GM12878 (cell line): ENCODE results near the gene TNRC6B. TPM values are rescaled to one million over a fixed set of nuclear protein-coding genes. Genes with fewer than 3 reads are reported as not detected.

Source experiments
- EGR1 ChIP-seq, 2 experiments: IDR thresholded peaks; 1 replicate in 1 of 2; 2 replicates in 1 of 2; pipeline ENCODE4 v1.6.1; 2011 to 2012; ENCODE audit warnings: low read depth in 2 of 2, low read length in 2 of 2, borderline replicate concordance in 1 of 2, mild to moderate bottlenecking in 1 of 2, moderate library complexity in 1 of 2
- EZH2 ChIP-seq: IDR thresholded peaks from 2 replicates; pipeline ENCODE4 v1.6.1; 2012; ENCODE audit warnings: low read depth, mild to moderate bottlenecking, control low read depth, inconsistent platforms, low read length, borderline replicate concordance; ENCODE audit not compliant: control insufficient read depth
- HDAC6 ChIP-seq: fragments of 200-600 bp; sonication (generic); IDR thresholded peaks from one replicate; pipeline ENCODE4 v1.8.0; 2017; ENCODE audit warnings: antibody characterized with exemption; ENCODE audit not compliant: unreplicated experiment
- KDM1A ChIP-seq: fragments of 200-600 bp; sonication (generic); IDR thresholded peaks from 2 replicates; pipeline ENCODE4 v1.6.1; 2016; ENCODE audit warnings: borderline replicate concordance
- NRF1 ChIP-seq: conservative IDR thresholded peaks from 2 replicates; pipeline ENCODE4 v1.6.1; 2011; ENCODE audit warnings: mild to moderate bottlenecking, low read depth, low read length, improper control_type of control experiment
- PAX8 ChIP-seq: fragments of 450-650 bp; IDR thresholded peaks from 2 replicates; pipeline ENCODE4 v1.6.1; 2017; ENCODE audit warnings: mild to moderate bottlenecking, moderate library complexity
- POLR2A ChIP-seq: IDR thresholded peaks from 2 replicates; pipeline ENCODE4 v1.6.1; 2011; ENCODE audit warnings: low read depth, mild to moderate bottlenecking, low read length
- POLR2AphosphoS2 ChIP-seq: IDR thresholded peaks from 2 replicates; pipeline ENCODE4 v1.6.1; 2011; ENCODE audit warnings: low read depth, mild to moderate bottlenecking, low read length, improper control_type of control experiment, moderate library complexity
- POLR2AphosphoS5 ChIP-seq: IDR thresholded peaks from 2 replicates; pipeline ENCODE4 v1.6.1; 2011; ENCODE audit warnings: mild to moderate bottlenecking, low read length, inconsistent platforms
- PRDM15 ChIP-seq: fragments of 450-650 bp; formaldehyde crosslinking; IDR thresholded peaks from 2 replicates; pipeline ENCODE4 v1.4.0; 2020; ENCODE audit warnings: mild to moderate bottlenecking, moderate library complexity
- RBBP5 ChIP-seq: fragments of 200-600 bp; sonication (generic); conservative IDR thresholded peaks from 2 replicates; pipeline ENCODE4 v1.6.1; 2016
- SIN3A ChIP-seq: IDR thresholded peaks from 2 replicates; pipeline ENCODE4 v1.6.1; 2012; ENCODE audit warnings: low read depth, low read length, improper control_type of control experiment
- SP1 ChIP-seq: IDR thresholded peaks from one replicate; pipeline ENCODE4 v1.6.1; 2011; ENCODE audit warnings: low read depth, low read length
- STAT3 ChIP-seq: IDR thresholded peaks from 2 replicates; pipeline ENCODE4 v1.6.1; 2011; ENCODE audit warnings: low read depth, low read length, improper control_type of control experiment
- SUPT20H ChIP-seq: IDR thresholded peaks from 2 replicates; pipeline ENCODE4 v1.6.1; 2011; ENCODE audit warnings: low read depth, mild to moderate bottlenecking, low read length, moderate library complexity, borderline replicate concordance; ENCODE audit not compliant: control insufficient read depth
- TARDBP ChIP-seq: IDR thresholded peaks from 2 replicates; pipeline ENCODE4 v1.6.1; 2016; ENCODE audit warnings: borderline replicate concordance
- ZBTB33 ChIP-seq: fragments of 450-650 bp; IDR thresholded peaks from 2 replicates; pipeline ENCODE4 v1.6.1; 2017; ENCODE audit warnings: mild to moderate bottlenecking
- ZNF24 ChIP-seq: fragments of 450-650 bp; IDR thresholded peaks from 2 replicates; pipeline ENCODE4 v1.6.1; 2017; ENCODE audit warnings: antibody characterized with exemption, mild to moderate bottlenecking
- polyA plus RNA-seq, 11 experiments: library from polyadenylated mRNA; depleted of rRNA in 4 of 11; unstranded in 6 of 11; stranded (reverse) in 5 of 11; fragments of >200 nt; fragmentation: Nextera tagmentation in 4 of 11; fragmentation: Illumina TruSeq in 1 of 11; extraction: Ambion mirVana in 4 of 11; extraction: Trizol in 1 of 11; gene quantifications; 1 replicate in 1 of 11; 2 replicates in 10 of 11; pipeline versions ENCODE4 v1.2.1 to v1.2.3, GENCODE V29; 2011 to 2016; ENCODE audit warnings: inconsistent platforms in 2 of 11, missing spikeins in 2 of 11, low read depth in 1 of 11
- total RNA-seq, 4 experiments: library from RNA; depleted of rRNA in 3 of 4; stranded (reverse); fragments of >200 nt in 3 of 4; fragmentation: Illumina TruSeq in 1 of 4; extraction: Trizol in 1 of 4; gene quantifications; 2 replicates each; pipeline versions ENCODE4 v1.2.1 to v1.2.3, GENCODE V29; 2013 to 2021
- TF ChIP-seq, protein P1 (sequence below): fragments of 450-650 bp; IDR thresholded peaks from 2 replicates; pipeline ENCODE4 v1.6.1; 2016; ENCODE audit warnings: mild to moderate bottlenecking, moderate library complexity, borderline replicate concordance

Gene TNRC6B
- total and polyA plus RNA-seq, 10 of the 15 experiments (the other 5 are each of a cell fraction or from before 2014, with no cell fraction given) = 3.6 to 32.8 (median 16.4) TPM

DNA sequence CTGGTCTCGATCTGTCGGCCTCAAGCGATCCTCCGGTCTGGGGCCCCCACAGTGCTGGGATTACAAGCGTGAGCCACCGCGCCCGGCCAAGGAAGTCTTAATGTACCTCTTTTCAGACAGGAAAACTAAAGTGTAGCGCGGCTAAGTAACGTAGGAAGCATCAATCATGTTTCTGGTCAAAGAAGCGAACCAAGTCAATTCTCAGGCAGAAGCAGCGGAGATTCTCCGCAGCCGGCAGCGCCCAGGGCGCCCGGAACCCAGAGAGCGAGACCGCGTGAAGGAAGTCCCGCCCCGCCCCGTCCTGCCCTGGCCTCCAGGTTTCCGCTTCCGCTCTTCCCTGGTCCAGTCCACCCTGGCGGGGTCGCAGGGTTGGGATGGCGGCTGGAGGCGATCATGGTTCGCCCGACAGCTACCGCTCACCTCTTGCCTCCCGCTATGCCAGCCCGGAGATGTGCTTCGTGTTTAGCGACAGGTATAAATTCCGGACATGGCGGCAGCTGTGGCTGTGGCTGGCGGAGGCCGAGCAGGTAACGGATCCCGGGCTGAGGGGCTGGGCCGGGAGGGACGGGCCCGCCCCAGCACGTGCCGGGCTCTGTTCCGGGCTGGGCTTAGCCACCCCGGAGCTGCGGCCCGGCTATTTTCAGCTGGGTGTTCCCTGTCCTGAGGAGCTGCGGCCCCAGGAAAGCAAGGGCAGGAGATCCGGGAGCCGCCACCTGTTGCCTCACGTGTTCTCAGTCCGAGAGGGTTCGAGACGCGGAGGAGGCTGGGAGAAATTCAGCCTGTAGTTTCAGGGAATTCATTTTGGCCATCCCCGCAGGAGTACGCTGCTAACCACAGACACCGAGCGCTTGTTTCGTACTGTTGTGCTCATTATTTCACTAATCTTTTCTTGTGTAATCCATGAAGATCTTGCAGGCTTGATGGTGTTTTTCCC lies 168.7 kb downstream of the TNRC6B start, which contains the start of gene ADSL (continued):
- TF ChIP-seq, protein P1, sequence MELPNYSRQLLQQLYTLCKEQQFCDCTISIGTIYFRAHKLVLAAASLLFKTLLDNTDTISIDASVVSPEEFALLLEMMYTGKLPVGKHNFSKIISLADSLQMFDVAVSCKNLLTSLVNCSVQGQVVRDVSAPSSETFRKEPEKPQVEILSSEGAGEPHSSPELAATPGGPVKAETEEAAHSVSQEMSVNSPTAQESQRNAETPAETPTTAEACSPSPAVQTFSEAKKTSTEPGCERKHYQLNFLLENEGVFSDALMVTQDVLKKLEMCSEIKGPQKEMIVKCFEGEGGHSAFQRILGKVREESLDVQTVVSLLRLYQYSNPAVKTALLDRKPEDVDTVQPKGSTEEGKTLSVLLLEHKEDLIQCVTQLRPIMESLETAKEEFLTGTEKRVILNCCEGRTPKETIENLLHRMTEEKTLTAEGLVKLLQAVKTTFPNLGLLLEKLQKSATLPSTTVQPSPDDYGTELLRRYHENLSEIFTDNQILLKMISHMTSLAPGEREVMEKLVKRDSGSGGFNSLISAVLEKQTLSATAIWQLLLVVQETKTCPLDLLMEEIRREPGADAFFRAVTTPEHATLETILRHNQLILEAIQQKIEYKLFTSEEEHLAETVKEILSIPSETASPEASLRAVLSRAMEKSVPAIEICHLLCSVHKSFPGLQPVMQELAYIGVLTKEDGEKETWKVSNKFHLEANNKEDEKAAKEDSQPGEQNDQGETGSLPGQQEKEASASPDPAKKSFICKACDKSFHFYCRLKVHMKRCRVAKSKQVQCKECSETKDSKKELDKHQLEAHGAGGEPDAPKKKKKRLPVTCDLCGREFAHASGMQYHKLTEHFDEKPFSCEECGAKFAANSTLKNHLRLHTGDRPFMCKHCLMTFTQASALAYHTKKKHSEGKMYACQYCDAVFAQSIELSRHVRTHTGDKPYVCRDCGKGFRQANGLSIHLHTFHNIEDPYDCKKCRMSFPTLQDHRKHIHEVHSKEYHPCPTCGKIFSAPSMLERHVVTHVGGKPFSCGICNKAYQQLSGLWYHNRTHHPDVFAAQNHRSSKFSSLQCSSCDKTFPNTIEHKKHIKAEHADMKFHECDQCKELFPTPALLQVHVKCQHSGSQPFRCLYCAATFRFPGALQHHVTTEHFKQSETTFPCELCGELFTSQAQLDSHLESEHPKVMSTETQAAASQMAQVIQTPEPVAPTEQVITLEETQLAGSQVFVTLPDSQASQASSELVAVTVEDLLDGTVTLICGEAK = peak; percentile 97
- TF ChIP-seq SP1 (no peak), POLR2AphosphoS5 (peak; percentile 97), HDAC6 (no peak), ZNF24 (no peak), SIN3A (peak; percentile 78; the same call in 1 of the 2 replicates), POLR2A (peak; percentile 99), RBBP5 (no peak), TARDBP (peak; percentile 48; the same call in 1 of the 2 replicates), NRF1 (no peak), SUPT20H (no peak), ZBTB33 (no peak), KDM1A (no peak), POLR2AphosphoS2 (peak; percentile 93), PRDM15 (CRISPR knock-in tag) (no peak), STAT3 (no peak), EZH2 (no peak), EGR1 (IDR thresholded peaks at IDR 0.05; ENCODE audit: borderline replicate concordance in 1 of 2, low read depth in 2 of 2, low read length in 2 of 2) (0 out of 3 replicates have a peak, but pooled peaks of 1 of the 2 experiments have one; percentile 6), PAX8 (no peak)
